Measurements from ENCODE around the gene LGR4. TPM values are rescaled to one million over a fixed set of nuclear protein-coding genes. Genes with fewer than 3 reads are reported as not detected.

The LGR4 gene
- total RNA-seq, 4 donors from 2014 or later: 29.7 to 134 (median 119) TPM

GRCh38 chr11:27408246-27408800 lies 64.3 kb downstream of the LGR4 start:
- no peaks in the 10 kb centered on the region for H3K9me3 ChIP-seq
- H3K4me3 ChIP-seq: no peak overlapping the region
- H3K27ac ChIP-seq: no peak overlapping the region
- no peak for DNase-seq
- no peaks in the 10 kb centered on the region for H3K27me3 ChIP-seq
- peaks cover 0 to 6% (median 0%) of the 10 kb centered on the region in 3 donors for H3K36me3 ChIP-seq
- H3K4me1 ChIP-seq: no peaks in the 10 kb centered on the region
- no peak for TF ChIP-seq POLR2A (IDR thresholded peaks at IDR 0.05)
- TF ChIP-seq CTCF (IDR thresholded peaks at IDR 0.05): no peak

DNA sequence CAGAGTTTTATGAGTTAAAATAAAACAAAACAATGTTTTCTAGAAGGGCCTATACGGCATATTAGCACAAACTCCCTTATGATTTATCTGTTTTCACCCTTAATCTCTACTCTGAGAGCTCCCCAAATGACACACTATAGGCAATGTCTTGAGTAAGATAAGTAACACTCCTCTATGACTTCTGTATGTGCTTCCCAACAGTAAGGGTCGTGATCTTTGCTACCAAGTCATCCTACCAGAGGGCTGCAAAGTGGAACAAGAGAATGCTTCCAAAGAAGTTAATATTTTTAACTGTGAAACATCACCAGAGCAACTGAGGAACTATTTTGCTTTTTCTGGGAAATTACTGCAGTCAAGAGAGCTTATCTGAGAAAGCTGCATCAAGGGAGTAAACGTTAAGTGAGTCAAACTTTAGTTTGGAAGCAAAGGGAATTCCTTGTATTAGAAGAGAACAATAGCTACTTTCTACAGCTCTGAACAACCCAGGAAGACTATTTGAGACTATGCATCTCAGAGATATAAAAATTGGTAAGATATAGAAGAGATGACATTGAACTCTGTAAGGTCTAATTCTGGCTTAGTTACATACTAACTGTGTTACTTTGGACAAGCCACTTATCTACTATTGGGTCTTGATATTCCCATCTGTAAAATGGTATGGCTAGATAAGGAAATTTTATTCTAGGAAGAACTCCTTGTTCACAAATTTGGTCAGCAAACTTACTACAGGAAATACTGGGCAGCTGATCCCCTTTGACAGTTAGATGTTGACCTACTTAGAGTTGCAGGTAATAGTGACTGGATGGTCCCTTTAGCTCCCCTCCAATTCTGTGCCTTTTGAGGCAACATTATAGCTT lies 65.9 kb downstream of the LGR4 start:
- TF ChIP-seq POLR2A (IDR thresholded peaks at IDR 0.05): no peak
- no peak for TF ChIP-seq CTCF (IDR thresholded peaks at IDR 0.05)
- no peaks in the 10 kb centered on the region for H3K27me3 ChIP-seq
- H3K9me3 ChIP-seq: no peaks in the 10 kb centered on the region
- no peak for DNase-seq
- H3K4me3 ChIP-seq: no peak overlapping the region
- H3K4me1 ChIP-seq: peaks cover 0 to 10% (median 0%) of the 10 kb centered on the region in 4 donors
- H3K27ac ChIP-seq: no peak overlapping the region
- H3K36me3 ChIP-seq: peaks cover 0 to 6% (median 0%) of the 10 kb centered on the region in 3 donors

GRCh38 chr11:27405134-27405533 lies 67.5 kb downstream of the LGR4 start:
- Histone ChIP-seq H3K4me3 (no peak overlapping the region), H3K36me3 (peaks cover 0 to under 1% (median 0%) of the 10 kb centered on the region in 3 donors), H3K9me3 (no peaks in the 10 kb centered on the region), H3K27me3 (no peaks in the 10 kb centered on the region), H3K4me1 (peaks cover 0 to 10% (median 0%) of the 10 kb centered on the region in 4 donors), H3K27ac (no peak overlapping the region)
- no peak for DNase-seq
- no peak for TF ChIP-seq POLR2A (IDR thresholded peaks at IDR 0.05)
- no peak for TF ChIP-seq CTCF (IDR thresholded peaks at IDR 0.05)

DNA sequence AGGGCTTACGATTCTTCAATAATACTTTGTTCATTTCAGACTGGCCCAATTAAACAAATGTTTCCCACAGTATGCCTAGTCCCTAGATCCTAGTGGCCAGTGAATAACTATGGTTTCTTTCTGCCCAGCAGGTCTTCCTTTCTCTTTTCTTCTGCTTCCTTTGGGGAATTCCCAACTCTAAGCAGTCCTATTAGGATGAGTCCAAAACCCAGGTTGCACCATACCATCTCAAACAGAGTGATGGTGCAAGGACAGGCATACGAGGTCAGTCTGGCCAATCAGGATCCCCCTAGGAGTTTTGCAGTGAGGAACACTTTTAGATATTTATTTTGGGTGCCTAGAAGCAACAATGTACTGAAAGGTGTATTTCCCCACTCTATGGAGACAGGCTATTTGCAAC lies 68.2 kb downstream of the LGR4 start:
- H3K4me1 ChIP-seq: peaks cover 0 to 16% (median 0%) of the 10 kb centered on the region in 4 donors
- H3K4me3 ChIP-seq: no peak overlapping the region
- TF ChIP-seq CTCF (IDR thresholded peaks at IDR 0.05): no peak
- TF ChIP-seq POLR2A (IDR thresholded peaks at IDR 0.05): no peak
- no peaks in the 10 kb centered on the region for H3K36me3 ChIP-seq
- H3K27me3 ChIP-seq: no peaks in the 10 kb centered on the region
- no peak for DNase-seq
- no peak overlapping the region for H3K27ac ChIP-seq
- H3K9me3 ChIP-seq: no peaks in the 10 kb centered on the region

GRCh38 chr11:27403195-27403594 lies 69.4 kb downstream of the LGR4 start:
- no peak for DNase-seq
- Histone ChIP-seq H3K9me3 (no peaks in the 10 kb centered on the region), H3K4me3 (no peak overlapping the region), H3K27ac (no peak overlapping the region), H3K4me1 (peaks cover 0 to 25% (median 0%) of the 10 kb centered on the region in 4 donors), H3K27me3 (no peaks in the 10 kb centered on the region), H3K36me3 (no peaks in the 10 kb centered on the region)
- TF ChIP-seq POLR2A (IDR thresholded peaks at IDR 0.05): no peak
- no peak for TF ChIP-seq CTCF (IDR thresholded peaks at IDR 0.05)

All from Peyer's patch (tissue), 4 donors.